DND-41 (cell line): ENCODE results near the gene SHB.

Experiments
- ATAC-seq: fragments of 200-7000 bp; cut with Tn5 transposase; 3 replicates; pipeline ENCODE4 v1.9.1; 2021; ENCODE audit warnings: low read depth; ENCODE audit not compliant: insufficient read depth
- DNase-seq: peaks from one replicate; pipeline ENCODE4 v3.0.0-alpha.2; 2020
- H2AFZ ChIP-seq: 2 replicates; pipeline ENCODE4 v1.6.0; 2012; ENCODE audit warnings: low read depth, low read length
- H3K27ac ChIP-seq: 2 replicates; pipeline ENCODE4 v1.5.1; 2012; ENCODE audit warnings: low read length, inconsistent platforms
- H3K27me3 ChIP-seq: fragments of 200-600 bp; sonication (generic); 2 replicates; pipeline ENCODE4 v1.6.0; 2012; ENCODE audit warnings: low read length, mild to moderate bottlenecking, inconsistent platforms; ENCODE audit not compliant: insufficient read depth, poor library complexity
- H3K36me3 ChIP-seq: 2 replicates; pipeline ENCODE4 v1.5.1; 2012; ENCODE audit warnings: low read length, inconsistent platforms; ENCODE audit not compliant: insufficient read depth
- H3K4me1 ChIP-seq: 2 replicates; pipeline ENCODE4 v1.5.1; 2012; ENCODE audit warnings: mild to moderate bottlenecking, low read length; ENCODE audit not compliant: insufficient read depth
- H3K4me2 ChIP-seq: 2 replicates; pipeline ENCODE4 v1.6.0; 2012; ENCODE audit warnings: mild to moderate bottlenecking, moderate library complexity, low read length, inconsistent platforms; ENCODE audit not compliant: insufficient read depth
- H3K4me3 ChIP-seq, 2 experiments: fragments of 200-600 bp in 1 of 2; shearing (Covaris generic) in 1 of 2; 2 replicates each; pipeline ENCODE4 v1.5.1; 2012 to 2016; ENCODE audit warnings: inconsistent platforms in 2 of 2, low read length in 2 of 2, mild to moderate bottlenecking in 2 of 2, low read depth in 1 of 2, moderate library complexity in 1 of 2
- H3K79me2 ChIP-seq: 2 replicates; pipeline ENCODE4 v1.6.0; 2012; ENCODE audit warnings: low read length, inconsistent platforms; ENCODE audit not compliant: insufficient read depth
- H3K9ac ChIP-seq: 2 replicates; pipeline ENCODE4 v1.6.0; 2012; ENCODE audit warnings: low read depth, mild to moderate bottlenecking, inconsistent platforms, low read length, moderate library complexity
- H3K9me3 ChIP-seq: 2 replicates; pipeline ENCODE4 v1.5.1; 2012; ENCODE audit warnings: low read length, moderate library complexity, mild to moderate bottlenecking, inconsistent platforms; ENCODE audit not compliant: insufficient read depth, severe bottlenecking
- H4K20me1 ChIP-seq: 2 replicates; pipeline ENCODE4 v1.6.0; 2012; ENCODE audit warnings: low read length; ENCODE audit not compliant: insufficient read depth
- CTCF ChIP-seq: IDR thresholded peaks from 2 replicates; pipeline ENCODE4 v1.5.1; 2012; ENCODE audit warnings: borderline replicate concordance, low read length, moderate library complexity, mild to moderate bottlenecking; ENCODE audit not compliant: poor library complexity, severe bottlenecking; ENCODE audit errors: extremely low read depth
- EZH2 ChIP-seq: IDR thresholded peaks from 3 replicates; pipeline ENCODE4 v1.6.1; 2012; ENCODE audit warnings: borderline replicate concordance, low read depth, mild to moderate bottlenecking, moderate library complexity, low read length, inconsistent platforms; ENCODE audit not compliant: severe bottlenecking

Gene SHB

DNA sequence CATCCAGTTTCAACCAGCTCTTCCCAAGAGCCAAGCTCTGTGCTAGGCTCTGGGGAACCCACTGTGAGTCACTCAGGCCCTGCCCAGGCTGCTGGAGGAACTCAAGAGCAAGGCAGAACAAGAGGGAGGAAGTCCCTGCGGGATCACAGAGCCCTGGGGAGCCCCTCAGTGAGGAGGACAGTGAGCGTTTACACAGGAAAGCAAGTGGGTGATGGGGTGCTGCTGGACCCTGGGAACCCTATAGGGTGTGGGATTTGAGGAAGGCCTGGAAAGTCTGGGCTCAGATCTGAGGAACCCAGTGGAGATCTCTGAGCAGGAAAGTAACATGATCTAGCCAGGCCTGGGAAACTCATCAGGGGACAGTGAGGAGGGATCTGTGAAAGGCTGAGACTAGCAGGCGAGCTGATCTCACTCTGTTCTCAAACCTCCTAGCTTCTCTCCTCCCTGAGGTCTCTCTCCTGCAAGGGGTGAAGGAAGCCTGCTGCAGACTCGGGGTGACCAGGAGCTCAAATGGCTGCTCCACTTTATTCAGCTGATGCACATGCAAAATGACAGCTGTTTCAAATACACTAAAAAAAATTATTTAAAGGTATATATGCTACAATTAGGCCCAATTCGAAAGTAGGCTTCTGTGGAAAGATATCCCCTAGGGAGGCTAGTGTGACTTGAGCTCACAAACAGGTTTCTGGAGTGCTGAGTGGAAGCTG is 70.0 kb downstream of the SHB start:
- Histone ChIP-seq H3K27me3 (no peaks in the 10 kb centered on the region), H3K4me3 (no peak overlapping the region), H3K9ac (no peak overlapping the region), H3K4me2 (no peak overlapping the region), H3K9me3 (no peaks in the 10 kb centered on the region), H4K20me1 (no peaks in the 10 kb centered on the region), H3K36me3 (no peaks in the 10 kb centered on the region), H3K79me2 (no peaks in the 10 kb centered on the region), H3K27ac (no peak overlapping the region), H3K4me1 (peaks cover 8% of the 10 kb centered on the region), H2AFZ (no peak overlapping the region)
- DNase-seq (no peak), ATAC-seq (no peak)
- TF ChIP-seq EZH2, result no peak
- TF ChIP-seq CTCF, result no peak

DNA sequence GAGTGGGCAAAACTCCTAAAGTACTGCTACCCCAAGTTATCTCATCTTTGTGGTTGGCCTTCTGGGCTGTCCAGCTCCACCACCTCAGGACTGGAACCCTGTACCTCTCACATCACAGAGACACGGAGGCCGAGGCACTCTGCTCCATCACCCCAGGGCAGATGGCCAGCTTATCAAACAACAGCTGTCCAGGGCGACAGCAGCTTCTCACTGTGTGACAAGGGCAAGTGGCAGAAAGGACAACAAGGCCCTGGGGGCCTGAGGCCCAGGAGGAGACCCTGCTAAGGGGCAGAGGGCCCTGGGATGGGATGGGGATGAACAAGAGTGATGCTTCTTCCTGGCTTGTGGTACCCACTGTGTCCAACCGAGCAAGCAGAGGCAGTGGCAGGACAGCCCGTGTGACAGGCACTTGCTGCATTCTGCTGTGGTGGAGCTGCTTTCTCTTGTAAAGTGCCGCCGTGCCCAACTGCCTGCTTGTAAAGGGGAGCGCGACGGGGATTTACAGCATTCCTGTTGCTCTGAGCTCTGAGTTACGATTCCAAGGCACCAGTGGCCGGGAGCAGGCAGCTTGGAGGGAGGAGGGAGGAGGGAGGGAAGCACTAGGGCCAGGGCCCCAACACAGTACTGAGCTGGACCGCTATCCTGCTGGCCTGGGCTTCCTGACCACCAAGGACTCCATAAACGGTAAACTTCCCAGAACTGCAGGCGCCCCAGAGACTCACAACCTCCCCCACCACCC is 71.2 kb downstream of the SHB start:
- ATAC-seq (no peak), DNase-seq (no peak)
- Histone ChIP-seq H3K4me1 (peaks cover 12% of the 10 kb centered on the region), H2AFZ (no peak overlapping the region), H3K36me3 (no peaks in the 10 kb centered on the region), H3K4me2 (no peak overlapping the region), H3K79me2 (no peaks in the 10 kb centered on the region), H3K9me3 (no peaks in the 10 kb centered on the region), H3K27ac (no peak overlapping the region), H4K20me1 (no peaks in the 10 kb centered on the region), H3K27me3 (no peaks in the 10 kb centered on the region), H3K4me3 (no peak overlapping the region), H3K9ac (no peak overlapping the region)
- no peak for TF ChIP-seq EZH2
- no peak for TF ChIP-seq CTCF

- ATAC-seq (no peak), DNase-seq (no peak)
- Histone ChIP-seq H3K36me3 (no peaks in the 10 kb centered on the region), H3K4me3 (no peak overlapping the region), H3K27ac (no peak overlapping the region), H2AFZ (no peak overlapping the region), H3K79me2 (no peaks in the 10 kb centered on the region), H4K20me1 (no peaks in the 10 kb centered on the region), H3K4me2 (no peak overlapping the region), H3K9me3 (no peaks in the 10 kb centered on the region), H3K4me1 (peaks cover 12% of the 10 kb centered on the region), H3K27me3 (no peaks in the 10 kb centered on the region), H3K9ac (no peak overlapping the region)
- TF ChIP-seq EZH2 (no peak), CTCF (no peak)
Observed at GRCh38 chr9:37996819-37997217, 72.2 kb downstream of the SHB start.
